ENCODE results near the gene GPR15LG.

DNA sequence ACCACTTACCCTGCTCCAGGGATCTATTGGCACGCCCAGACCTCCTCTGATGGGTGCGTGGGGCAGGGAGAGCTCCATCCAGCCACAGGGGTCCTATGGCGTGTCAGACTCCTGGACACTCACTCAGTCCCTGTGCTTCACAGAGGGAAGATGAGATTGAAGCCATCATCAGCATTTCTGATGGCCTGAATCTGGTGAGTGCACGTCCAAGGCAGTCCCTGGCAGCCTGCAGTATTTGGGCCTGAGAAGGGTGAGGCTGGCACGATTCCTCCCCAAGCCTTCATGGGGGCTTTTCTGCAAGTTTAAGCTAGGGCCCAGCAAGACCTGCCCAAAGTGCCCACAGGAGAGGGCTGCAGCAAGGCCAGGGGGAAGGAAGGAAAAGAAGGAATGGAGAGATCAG, 24.0 kb downstream of the GPR15LG start:
- no peak for TF ChIP-seq POLR2A (IDR thresholded peaks at IDR 0.05)
- TF ChIP-seq, protein P1, sequence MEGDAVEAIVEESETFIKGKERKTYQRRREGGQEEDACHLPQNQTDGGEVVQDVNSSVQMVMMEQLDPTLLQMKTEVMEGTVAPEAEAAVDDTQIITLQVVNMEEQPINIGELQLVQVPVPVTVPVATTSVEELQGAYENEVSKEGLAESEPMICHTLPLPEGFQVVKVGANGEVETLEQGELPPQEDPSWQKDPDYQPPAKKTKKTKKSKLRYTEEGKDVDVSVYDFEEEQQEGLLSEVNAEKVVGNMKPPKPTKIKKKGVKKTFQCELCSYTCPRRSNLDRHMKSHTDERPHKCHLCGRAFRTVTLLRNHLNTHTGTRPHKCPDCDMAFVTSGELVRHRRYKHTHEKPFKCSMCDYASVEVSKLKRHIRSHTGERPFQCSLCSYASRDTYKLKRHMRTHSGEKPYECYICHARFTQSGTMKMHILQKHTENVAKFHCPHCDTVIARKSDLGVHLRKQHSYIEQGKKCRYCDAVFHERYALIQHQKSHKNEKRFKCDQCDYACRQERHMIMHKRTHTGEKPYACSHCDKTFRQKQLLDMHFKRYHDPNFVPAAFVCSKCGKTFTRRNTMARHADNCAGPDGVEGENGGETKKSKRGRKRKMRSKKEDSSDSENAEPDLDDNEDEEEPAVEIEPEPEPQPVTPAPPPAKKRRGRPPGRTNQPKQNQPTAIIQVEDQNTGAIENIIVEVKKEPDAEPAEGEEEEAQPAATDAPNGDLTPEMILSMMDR (IDR thresholded peaks at IDR 0.05): no peak

Measured in Peyer's patch (tissue), 4 donors.